Ovary (tissue), 3 donors: ENCODE results near the gene OSBPL5.

Experiments used
- EP300 ChIP-seq: sonication (generic); formaldehyde crosslinking; IDR thresholded peaks from one replicate; pipeline ENCODE4 v1.6.1; 2017; ENCODE audit warnings: antibody characterized with exemption
- POLR2A ChIP-seq: fragments of 450-650 bp; IDR thresholded peaks from one replicate; pipeline ENCODE4 v1.6.1; 2017; ENCODE audit warnings: antibody characterized with exemption, mild to moderate bottlenecking, moderate library complexity
- TF ChIP-seq, protein P1 (sequence below), 3 donors: fragments of 450-650 bp in 2 of 3; fragments of 200-600 bp in 1 of 3; IDR thresholded peaks; one replicate each; pipeline versions ENCODE4 v1.5.1 to v1.8.0; 2016 to 2022; ENCODE audit warnings: antibody characterized with exemption in 3 of 3, mild to moderate bottlenecking in 1 of 3
- donor health status: DM: no; HTN: no; CAD: no.

- TF ChIP-seq POLR2A = no peak
- TF ChIP-seq, protein P1, sequence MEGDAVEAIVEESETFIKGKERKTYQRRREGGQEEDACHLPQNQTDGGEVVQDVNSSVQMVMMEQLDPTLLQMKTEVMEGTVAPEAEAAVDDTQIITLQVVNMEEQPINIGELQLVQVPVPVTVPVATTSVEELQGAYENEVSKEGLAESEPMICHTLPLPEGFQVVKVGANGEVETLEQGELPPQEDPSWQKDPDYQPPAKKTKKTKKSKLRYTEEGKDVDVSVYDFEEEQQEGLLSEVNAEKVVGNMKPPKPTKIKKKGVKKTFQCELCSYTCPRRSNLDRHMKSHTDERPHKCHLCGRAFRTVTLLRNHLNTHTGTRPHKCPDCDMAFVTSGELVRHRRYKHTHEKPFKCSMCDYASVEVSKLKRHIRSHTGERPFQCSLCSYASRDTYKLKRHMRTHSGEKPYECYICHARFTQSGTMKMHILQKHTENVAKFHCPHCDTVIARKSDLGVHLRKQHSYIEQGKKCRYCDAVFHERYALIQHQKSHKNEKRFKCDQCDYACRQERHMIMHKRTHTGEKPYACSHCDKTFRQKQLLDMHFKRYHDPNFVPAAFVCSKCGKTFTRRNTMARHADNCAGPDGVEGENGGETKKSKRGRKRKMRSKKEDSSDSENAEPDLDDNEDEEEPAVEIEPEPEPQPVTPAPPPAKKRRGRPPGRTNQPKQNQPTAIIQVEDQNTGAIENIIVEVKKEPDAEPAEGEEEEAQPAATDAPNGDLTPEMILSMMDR (IDR thresholded peaks at IDR 0.05) = no peak
- TF ChIP-seq EP300 = no peak
These were observed 70.8 kb downstream of the OSBPL5 start for GRCh38 chr11:3094223-3094824.
